ENCODE data around the gene TFDP2.
"Not testable (repeated sequence)": the region's sequence is repeated elsewhere in the genome, so short reads cannot be mapped to it uniquely, and the experiment has no call there.

TFDP2 gene

DNA sequence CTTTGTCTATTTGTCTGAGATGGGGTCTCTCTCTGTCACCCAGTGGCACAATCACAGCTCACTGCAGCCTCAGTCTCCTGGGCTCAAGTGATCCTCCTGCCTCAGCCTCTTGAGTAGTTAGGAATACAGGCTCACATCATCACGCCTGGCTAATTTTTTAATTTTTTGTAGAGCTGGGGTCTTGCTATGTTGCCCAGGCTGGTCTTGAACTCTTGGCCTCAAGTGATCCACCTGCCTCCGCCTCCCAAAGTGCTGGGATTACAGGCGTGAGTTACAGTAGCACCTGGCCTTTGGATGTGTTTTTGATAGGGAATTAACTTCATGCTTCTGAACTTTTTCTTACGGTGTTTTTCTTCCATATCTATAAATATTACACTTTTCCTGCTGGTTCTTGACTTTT lies 239.4 kb downstream of the TFDP2 start:
- H3K79me2 ChIP-seq (ENCODE audit: control insufficient read depth, insufficient read depth, low read length, unreplicated experiment); H3K27ac ChIP-seq (ENCODE audit: low read depth, low read length); H3K4me3 ChIP-seq (ENCODE audit: low read depth, low read length); H3K4me1 ChIP-seq (ENCODE audit: control insufficient read depth, insufficient read depth, low read length, unreplicated experiment); H2AFZ ChIP-seq (ENCODE audit: low read length, unreplicated experiment); H3K27me3 ChIP-seq (ENCODE audit: insufficient read depth, low read length): not testable (repeated sequence)
- H3K36me3 ChIP-seq (ENCODE audit: insufficient read depth, low read length): peaks cover 33% of the 10 kb centered on the region

DNA sequence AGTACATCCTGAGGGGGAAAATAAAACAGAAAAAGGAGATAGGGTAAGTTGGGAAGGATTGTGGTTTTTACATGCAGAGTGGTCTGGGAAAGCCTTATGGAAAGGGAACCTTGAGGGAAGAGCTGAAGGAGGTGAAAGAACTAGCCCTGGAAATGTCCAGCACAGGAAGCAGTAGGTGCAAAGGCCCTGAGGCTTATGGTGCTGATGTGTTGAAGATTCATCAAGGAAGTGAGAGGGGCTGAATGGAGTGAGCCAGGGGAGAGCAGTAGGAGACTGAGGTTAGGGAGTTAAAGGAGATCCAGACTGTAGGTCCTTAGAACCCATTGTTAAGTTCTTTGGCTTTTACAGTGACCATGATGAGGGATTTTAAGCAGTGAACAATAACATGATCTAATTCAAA lies 239.9 kb downstream of the TFDP2 start:
- H3K27me3 ChIP-seq (ENCODE audit: insufficient read depth, low read length): no peaks in the 10 kb centered on the region
- H3K79me2 ChIP-seq (ENCODE audit: control insufficient read depth, insufficient read depth, low read length, unreplicated experiment): no peaks in the 10 kb centered on the region
- H3K27ac ChIP-seq (ENCODE audit: low read depth, low read length): no peak overlapping the region
- H3K4me3 ChIP-seq (ENCODE audit: low read depth, low read length): no peak overlapping the region
- H2AFZ ChIP-seq (ENCODE audit: low read length, unreplicated experiment): no peak overlapping the region
- H3K4me1 ChIP-seq (ENCODE audit: control insufficient read depth, insufficient read depth, low read length, unreplicated experiment): no peaks in the 10 kb centered on the region
- peaks cover 27% of the 10 kb centered on the region for H3K36me3 ChIP-seq (ENCODE audit: insufficient read depth, low read length)

DNA sequence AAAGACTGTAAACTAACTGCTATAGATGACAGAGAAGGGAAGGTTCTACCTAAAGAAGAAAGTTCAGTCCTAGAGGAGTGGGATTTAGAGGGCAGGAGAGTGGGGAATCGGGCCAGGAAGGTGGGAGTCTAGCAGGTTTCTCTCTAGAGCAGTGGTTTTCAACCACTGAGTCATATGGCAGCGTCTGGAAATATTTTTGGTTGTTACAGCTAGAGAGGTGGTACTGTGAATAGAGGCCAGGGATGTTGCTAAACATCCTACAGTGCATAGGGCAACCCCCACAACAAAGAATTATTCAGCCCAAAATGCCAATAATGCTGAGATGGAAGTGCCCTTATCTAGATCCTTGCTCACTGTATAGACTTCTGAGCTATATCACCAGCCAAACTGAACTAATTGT lies 244.2 kb downstream of the TFDP2 start:
- H3K27me3 ChIP-seq (ENCODE audit: insufficient read depth, low read length): no peaks in the 10 kb centered on the region
- no peaks in the 10 kb centered on the region for H3K4me1 ChIP-seq (ENCODE audit: control insufficient read depth, insufficient read depth, low read length, unreplicated experiment)
- peaks cover 20% of the 10 kb centered on the region for H3K36me3 ChIP-seq (ENCODE audit: insufficient read depth, low read length)

DNA sequence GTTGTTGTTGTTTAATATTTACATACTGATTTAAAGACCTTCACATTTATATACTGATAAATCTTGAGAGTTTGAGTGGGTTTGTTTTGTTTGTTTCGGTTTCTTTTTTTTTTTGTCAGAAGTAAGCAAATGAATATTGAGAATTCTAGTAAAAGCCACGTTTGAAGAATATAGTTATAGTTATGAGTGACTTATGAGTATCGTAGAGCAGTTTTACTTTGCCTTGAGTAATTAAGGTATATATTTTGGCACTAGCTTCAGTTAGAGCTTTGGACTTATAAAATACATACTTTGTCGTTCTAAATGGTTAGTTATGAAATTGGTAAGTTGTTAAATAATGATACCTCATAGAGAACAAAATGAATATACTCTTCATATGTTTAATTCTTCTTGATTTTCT lies 245.1 kb downstream of the TFDP2 start:
- H3K36me3 ChIP-seq (ENCODE audit: insufficient read depth, low read length): peaks cover 26% of the 10 kb centered on the region

More for the DNA sequence above, 244.2 kb downstream of the TFDP2 start:
- Histone ChIP-seq H3K4me3 (ENCODE audit: low read depth, low read length) (no peak overlapping the region), H3K27ac (ENCODE audit: low read depth, low read length) (no peak overlapping the region), H3K79me2 (ENCODE audit: control insufficient read depth, insufficient read depth, low read length, unreplicated experiment) (peaks cover 17% of the 10 kb centered on the region), H2AFZ (ENCODE audit: low read length, unreplicated experiment) (no peak overlapping the region)

DNA sequence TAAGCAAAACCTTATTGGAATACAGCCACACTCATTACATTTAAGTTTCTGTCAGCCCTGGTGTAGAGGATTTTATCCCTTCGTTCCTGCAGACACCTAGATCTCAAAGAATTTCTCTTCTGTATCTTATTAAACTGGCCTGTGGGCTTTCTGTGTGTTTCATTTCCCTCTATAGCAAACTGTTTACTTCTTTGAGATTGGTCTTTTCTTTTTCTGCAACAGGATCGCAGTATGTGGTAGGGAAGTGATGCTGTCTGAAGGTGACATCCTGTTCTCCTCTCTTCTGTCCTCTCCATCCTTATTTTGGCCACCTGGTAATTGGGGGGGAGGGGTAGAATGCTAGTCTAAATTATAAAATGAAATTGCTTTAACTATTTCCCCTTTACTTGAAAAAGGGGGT lies 247.4 kb downstream of the TFDP2 start:
- H3K79me2 ChIP-seq (ENCODE audit: control insufficient read depth, insufficient read depth, low read length, unreplicated experiment): peaks cover 37% of the 10 kb centered on the region
- H3K36me3 ChIP-seq (ENCODE audit: insufficient read depth, low read length): peaks cover 34% of the 10 kb centered on the region
- no peak overlapping the region for H3K27ac ChIP-seq (ENCODE audit: low read depth, low read length)

More for the DNA sequence above, 245.1 kb downstream of the TFDP2 start:
- H3K4me1 ChIP-seq (ENCODE audit: control insufficient read depth, insufficient read depth, low read length, unreplicated experiment): no peaks in the 10 kb centered on the region
- no peak overlapping the region for H3K4me3 ChIP-seq (ENCODE audit: low read depth, low read length)
- no peak overlapping the region for H2AFZ ChIP-seq (ENCODE audit: low read length, unreplicated experiment)
- H3K27me3 ChIP-seq (ENCODE audit: insufficient read depth, low read length): no peaks in the 10 kb centered on the region
- H3K79me2 ChIP-seq (ENCODE audit: control insufficient read depth, insufficient read depth, low read length, unreplicated experiment): peaks cover 25% of the 10 kb centered on the region
- no peak overlapping the region for H3K27ac ChIP-seq (ENCODE audit: low read depth, low read length)

DNA sequence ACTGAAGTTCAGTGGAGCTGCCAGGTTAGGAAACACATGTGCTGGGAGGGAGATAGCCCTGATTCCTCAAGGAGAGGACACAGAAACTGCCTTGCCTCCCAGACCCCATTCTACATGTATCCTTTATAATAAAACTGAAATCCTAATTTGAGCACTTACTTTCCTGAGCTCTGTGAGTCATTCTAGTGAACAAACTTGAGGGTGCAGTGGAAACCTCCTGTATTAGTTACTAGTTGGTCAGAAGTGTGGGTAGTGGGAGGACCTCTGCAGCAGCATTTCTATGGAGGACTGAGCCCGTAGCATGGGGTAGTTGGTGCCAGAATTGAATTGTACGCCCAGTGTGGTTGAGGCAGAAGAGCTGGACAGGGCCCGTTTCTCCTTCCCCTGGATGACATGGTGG lies 249.0 kb downstream of the TFDP2 start:
- Histone ChIP-seq H3K36me3 (ENCODE audit: insufficient read depth, low read length) (peaks cover 30% of the 10 kb centered on the region; the same call in 1 of the 2 replicates), H3K27ac (ENCODE audit: low read depth, low read length) (no peak overlapping the region), H2AFZ (ENCODE audit: low read length, unreplicated experiment) (no peak overlapping the region), H3K27me3 (ENCODE audit: insufficient read depth, low read length) (no peaks in the 10 kb centered on the region), H3K4me3 (ENCODE audit: low read depth, low read length) (no peak overlapping the region), H3K79me2 (ENCODE audit: control insufficient read depth, insufficient read depth, low read length, unreplicated experiment) (peaks cover 51% of the 10 kb centered on the region), H3K4me1 (ENCODE audit: control insufficient read depth, insufficient read depth, low read length, unreplicated experiment) (no peaks in the 10 kb centered on the region)

More for the DNA sequence above, 247.4 kb downstream of the TFDP2 start:
- Histone ChIP-seq H3K27me3 (ENCODE audit: insufficient read depth, low read length) (no peaks in the 10 kb centered on the region), H3K4me1 (ENCODE audit: control insufficient read depth, insufficient read depth, low read length, unreplicated experiment) (no peaks in the 10 kb centered on the region), H2AFZ (ENCODE audit: low read length, unreplicated experiment) (no peak overlapping the region), H3K4me3 (ENCODE audit: low read depth, low read length) (no peak overlapping the region)

DNA sequence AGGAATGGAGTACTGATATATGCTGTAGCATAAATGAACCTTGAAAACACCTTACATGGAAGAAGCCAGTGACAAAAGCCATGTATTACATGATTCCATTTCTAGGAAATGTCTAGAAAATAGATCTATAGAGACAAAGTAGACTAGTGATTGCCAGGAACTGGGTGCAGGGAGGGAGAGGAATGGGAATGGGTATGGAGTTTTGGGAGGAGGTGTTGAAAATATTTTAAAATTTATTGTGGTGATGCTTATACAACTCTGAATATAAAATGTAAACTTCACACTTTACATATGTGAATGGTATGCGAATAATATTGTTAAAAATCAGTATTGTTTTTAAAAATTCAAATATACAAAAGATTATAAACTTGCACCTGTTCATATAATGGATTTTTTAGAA lies 250.4 kb downstream of the TFDP2 start:
- Histone ChIP-seq H3K27me3 (ENCODE audit: insufficient read depth, low read length) (no peaks in the 10 kb centered on the region), H2AFZ (ENCODE audit: low read length, unreplicated experiment) (no peak overlapping the region), H3K79me2 (ENCODE audit: control insufficient read depth, insufficient read depth, low read length, unreplicated experiment) (peaks cover 53% of the 10 kb centered on the region), H3K4me1 (ENCODE audit: control insufficient read depth, insufficient read depth, low read length, unreplicated experiment) (peaks cover 3% of the 10 kb centered on the region), H3K4me3 (ENCODE audit: low read depth, low read length) (no peak overlapping the region), H3K36me3 (ENCODE audit: insufficient read depth, low read length) (peaks cover 30% of the 10 kb centered on the region; the same call in 1 of the 2 replicates), H3K27ac (ENCODE audit: low read depth, low read length) (no peak overlapping the region)

DNA sequence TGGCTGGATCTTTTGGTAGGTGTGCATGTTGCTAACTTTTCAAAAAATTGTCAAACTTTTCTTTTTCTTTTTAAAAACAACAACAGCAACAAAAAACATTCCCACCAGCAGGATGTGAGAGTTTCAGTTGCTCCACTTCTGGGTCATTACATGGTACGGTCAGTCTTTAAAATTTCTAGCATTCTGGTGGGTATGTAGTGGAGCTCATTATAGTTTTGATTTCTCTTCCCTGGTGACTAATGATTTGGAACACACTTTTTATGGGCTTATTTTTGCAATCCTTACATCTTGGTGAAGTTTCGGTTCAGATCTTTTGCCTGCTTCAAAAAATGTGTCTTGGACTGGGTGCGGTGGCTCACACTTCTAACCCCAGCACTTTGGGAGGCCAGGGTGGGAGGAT lies 253.6 kb downstream of the TFDP2 start:
- Histone ChIP-seq H3K27me3 (ENCODE audit: insufficient read depth, low read length) (no peaks in the 10 kb centered on the region), H3K79me2 (ENCODE audit: control insufficient read depth, insufficient read depth, low read length, unreplicated experiment) (peaks cover 73% of the 10 kb centered on the region), H3K36me3 (ENCODE audit: insufficient read depth, low read length) (peaks cover 30% of the 10 kb centered on the region; the same call in 1 of the 2 replicates), H3K4me3 (ENCODE audit: low read depth, low read length) (no peak overlapping the region), H2AFZ (ENCODE audit: low read length, unreplicated experiment) (no peak overlapping the region), H3K27ac (ENCODE audit: low read depth, low read length) (no peak overlapping the region), H3K4me1 (ENCODE audit: control insufficient read depth, insufficient read depth, low read length, unreplicated experiment) (peaks cover 3% of the 10 kb centered on the region)

DNA sequence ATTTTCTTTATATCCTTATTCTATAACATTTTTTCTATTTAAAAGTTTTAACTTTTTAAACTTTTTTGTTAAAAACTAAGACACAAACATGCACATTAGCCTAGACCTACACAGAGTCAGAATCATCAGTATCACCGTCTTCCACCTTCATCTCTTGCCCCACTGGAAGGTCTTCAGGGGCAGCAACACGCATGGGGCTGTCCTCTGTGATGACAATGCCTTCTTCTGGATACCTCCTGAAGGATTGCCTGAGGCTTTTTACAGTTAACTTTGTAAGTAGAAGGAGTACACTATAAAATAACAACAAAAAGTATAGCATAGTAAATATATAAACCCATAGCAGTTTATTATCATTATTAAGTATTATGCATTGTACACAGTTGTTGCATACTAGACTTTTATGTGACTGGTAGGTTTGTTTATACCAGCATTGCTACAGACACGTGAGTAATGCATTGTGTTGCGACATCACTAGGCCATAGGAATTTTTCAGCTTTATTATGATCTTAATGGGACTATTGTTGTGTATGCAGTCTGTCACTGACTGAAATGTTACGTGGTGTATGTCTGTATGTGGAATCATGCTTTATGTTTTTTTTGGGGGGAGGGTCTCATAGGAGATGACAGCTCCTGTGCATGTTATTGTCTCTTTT lies 254.7 kb downstream of the TFDP2 start:
- Histone ChIP-seq H3K36me3 (ENCODE audit: insufficient read depth, low read length) (peaks cover 20% of the 10 kb centered on the region; the same call in 1 of the 2 replicates), H3K27me3 (ENCODE audit: insufficient read depth, low read length) (no peaks in the 10 kb centered on the region), H3K79me2 (ENCODE audit: control insufficient read depth, insufficient read depth, low read length, unreplicated experiment) (peaks cover 65% of the 10 kb centered on the region), H2AFZ (ENCODE audit: low read length, unreplicated experiment) (no peak overlapping the region), H3K4me1 (ENCODE audit: control insufficient read depth, insufficient read depth, low read length, unreplicated experiment) (peaks cover 3% of the 10 kb centered on the region), H3K4me3 (ENCODE audit: low read depth, low read length) (no peak overlapping the region), H3K27ac (ENCODE audit: low read depth, low read length) (0 out of 2 replicates have a peak overlapping the region, but pooled peaks have one; percentile 47)

Measured in ACC112 (cell line).